ENCODE data around the gene KSR1. TPM values are rescaled to one million over a fixed set of nuclear protein-coding genes. Genes with fewer than 3 reads are reported as not detected.
A peak's percentile ranks its signal among the peaks of the same experiment; 100 is the strongest.

The KSR1 gene
- total and polyA plus RNA-seq, 11 donors: 6.1 to 31.1 (median 7.5) TPM

- H3K4me1 ChIP-seq: peaks cover 0 to 41% (median 31%) of the 10 kb centered on the region in 12 donors
- ATAC-seq (no peak), DNase-seq (no peak)
- H3K27me3 ChIP-seq: no peaks in the 10 kb centered on the region
- WGBS, 4 donors: 86 to 95% (median 90%) methylated on average over 2 of the region's 2 CpGs
- H3K9me3 ChIP-seq: no peaks in the 10 kb centered on the region
- H3K4me3 ChIP-seq: no peak overlapping the region
- H3K27ac ChIP-seq: no peak overlapping the region
- intact Hi-C loops (cut with DNase I): no loop called here
- TF ChIP-seq POLR2A (IDR thresholded peaks at IDR 0.05): no peak
- TF ChIP-seq CTCF (IDR thresholded peaks at IDR 0.05): no peak
- H3K36me3 ChIP-seq: no peaks in the 10 kb centered on the region
Observed at GRCh38 chr17:27575912-27576252, 119.6 kb downstream of the KSR1 start.

- peaks cover 0 to 39% (median 26%) of the 10 kb centered on the region in 12 donors for H3K4me1 ChIP-seq
- DNase-seq: no peak
- H3K9me3 ChIP-seq: no peaks in the 10 kb centered on the region
- no peaks in the 10 kb centered on the region for H3K36me3 ChIP-seq
- no peak overlapping the region for H3K4me3 ChIP-seq
- H3K27me3 ChIP-seq: no peaks in the 10 kb centered on the region
- H3K27ac ChIP-seq: peak overlapping the region in 5 of 12 donors; percentile 7 to 67 (median 41)
- no peak for ATAC-seq
- 69 to 72% (median 70%) methylated on average over 8 of the region's 8 CpGs for WGBS, 4 donors
- TF ChIP-seq POLR2A (IDR thresholded peaks at IDR 0.05) (no peak), CTCF (IDR thresholded peaks at IDR 0.05) (no peak)
- intact Hi-C loops (cut with DNase I): no loop called here
Observed at GRCh38 chr17:27576477-27577083, 120.3 kb downstream of the KSR1 start.

- peaks cover 0 to 39% (median 24%) of the 10 kb centered on the region in 12 donors for H3K4me1 ChIP-seq
- no peak for TF ChIP-seq CTCF (IDR thresholded peaks at IDR 0.05)
- TF ChIP-seq POLR2A (IDR thresholded peaks at IDR 0.05): no peak
- H3K36me3 ChIP-seq: no peaks in the 10 kb centered on the region
- H3K4me3 ChIP-seq: no peak overlapping the region
- H3K27ac ChIP-seq: peak overlapping the region in 11 of 12 donors; percentile 15 to 70 (median 54)
- 65 to 75% (median 69%) methylated on average over 10 to 20 of the region's 20 CpGs for WGBS, 4 donors
- H3K27me3 ChIP-seq: no peaks in the 10 kb centered on the region
- ATAC-seq (peak in 3 of 4 donors; percentile 41 to 56 (median 44)), DNase-seq (no peak)
- intact Hi-C loops (cut with DNase I): no loop called here
- H3K9me3 ChIP-seq: no peaks in the 10 kb centered on the region
Observed at GRCh38 chr17:27577121-27577761, 121.0 kb downstream of the KSR1 start.

- peaks cover 0 to 3% (median 0%) of the 10 kb centered on the region in 9 donors for H3K36me3 ChIP-seq
- H3K9me3 ChIP-seq: no peaks in the 10 kb centered on the region
- H3K27ac ChIP-seq: peak overlapping the region in 11 of 12 donors; percentile 15 to 70 (median 54)
- DNase-seq (peak in 1 of 5 donors; percentile 63), ATAC-seq (peak; percentile 78 to 87 (median 83))
- H3K4me3 ChIP-seq: no peak overlapping the region
- intact Hi-C loops (cut with DNase I): no loop called here
- no peak for TF ChIP-seq POLR2A (IDR thresholded peaks at IDR 0.05)
- TF ChIP-seq CTCF (IDR thresholded peaks at IDR 0.05): no peak
- 36 to 50% (median 47%) methylated on average over 9 to 10 of the region's 10 CpGs for WGBS, 4 donors
- H3K27me3 ChIP-seq: no peaks in the 10 kb centered on the region
- H3K4me1 ChIP-seq: peaks cover 0 to 39% (median 24%) of the 10 kb centered on the region in 12 donors
Observed at GRCh38 chr17:27577884-27578717, 121.9 kb downstream of the KSR1 start.
